ENCODE data around the gene CLMP.

CLMP gene

DNA sequence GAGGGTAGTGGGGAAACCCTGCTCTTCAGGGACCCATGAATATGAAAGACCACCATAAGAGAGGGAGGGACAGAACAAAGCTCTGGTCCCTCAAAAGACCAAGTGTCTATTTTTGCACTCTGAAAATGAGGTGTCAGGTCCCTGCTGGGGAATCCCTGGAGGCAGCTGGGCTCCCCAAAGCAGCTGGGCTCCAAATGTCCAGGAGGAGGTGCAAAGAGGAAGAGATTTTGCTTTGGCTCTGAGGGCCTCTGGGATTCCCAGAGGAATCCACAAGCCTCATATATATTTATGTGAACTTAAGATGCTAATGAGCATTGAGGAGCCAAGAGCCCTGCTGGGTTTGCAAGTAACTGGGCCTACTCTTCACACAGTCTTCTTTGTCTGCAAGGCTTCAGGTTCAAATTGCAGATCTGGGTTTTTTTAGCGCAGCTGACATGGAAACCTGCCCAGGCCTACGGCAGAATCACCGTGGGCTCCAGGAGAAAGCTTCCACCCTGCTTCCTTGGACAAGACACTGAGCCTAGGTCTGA is 26.0 kb downstream of the CLMP start:
- Histone ChIP-seq H3K79me2 (ENCODE audit: control insufficient read depth, low read length) (no peaks in the 10 kb centered on the region), H3K9me3 (ENCODE audit: control insufficient read depth, insufficient read depth, low read length) (no peaks in the 10 kb centered on the region), H3K36me3 (ENCODE audit: control insufficient read depth, low read length) (no peaks in the 10 kb centered on the region), H4K20me1 (ENCODE audit: control insufficient read depth, insufficient read depth, low read depth, low read length) (no peaks in the 10 kb centered on the region), H3K4me1 (ENCODE audit: control insufficient read depth, low read length) (no peaks in the 10 kb centered on the region), H3F3A (ENCODE audit: control insufficient read depth, insufficient read depth) (no peaks in the 10 kb centered on the region), H3K4me2 (ENCODE audit: low read length) (no peak overlapping the region), H3K27me3 (ENCODE audit: control insufficient read depth, low read length) (0 out of 2 replicates have a peak, but pooled peaks cover 2% of the 10 kb centered on the region), H3K27ac (ENCODE audit: low read depth, low read length) (no peak overlapping the region), H3K9me2 (replicated peaks; ENCODE audit: control insufficient read depth, low read length) (no peaks in the 10 kb centered on the region), H3K4me3 (ENCODE audit: low read length) (no peak overlapping the region)
- TF ChIP-seq EZH2phosphoT487 (IDR thresholded peaks at IDR 0.05; ENCODE audit: borderline replicate concordance, low read length): no peak
- TF ChIP-seq, protein P1, sequence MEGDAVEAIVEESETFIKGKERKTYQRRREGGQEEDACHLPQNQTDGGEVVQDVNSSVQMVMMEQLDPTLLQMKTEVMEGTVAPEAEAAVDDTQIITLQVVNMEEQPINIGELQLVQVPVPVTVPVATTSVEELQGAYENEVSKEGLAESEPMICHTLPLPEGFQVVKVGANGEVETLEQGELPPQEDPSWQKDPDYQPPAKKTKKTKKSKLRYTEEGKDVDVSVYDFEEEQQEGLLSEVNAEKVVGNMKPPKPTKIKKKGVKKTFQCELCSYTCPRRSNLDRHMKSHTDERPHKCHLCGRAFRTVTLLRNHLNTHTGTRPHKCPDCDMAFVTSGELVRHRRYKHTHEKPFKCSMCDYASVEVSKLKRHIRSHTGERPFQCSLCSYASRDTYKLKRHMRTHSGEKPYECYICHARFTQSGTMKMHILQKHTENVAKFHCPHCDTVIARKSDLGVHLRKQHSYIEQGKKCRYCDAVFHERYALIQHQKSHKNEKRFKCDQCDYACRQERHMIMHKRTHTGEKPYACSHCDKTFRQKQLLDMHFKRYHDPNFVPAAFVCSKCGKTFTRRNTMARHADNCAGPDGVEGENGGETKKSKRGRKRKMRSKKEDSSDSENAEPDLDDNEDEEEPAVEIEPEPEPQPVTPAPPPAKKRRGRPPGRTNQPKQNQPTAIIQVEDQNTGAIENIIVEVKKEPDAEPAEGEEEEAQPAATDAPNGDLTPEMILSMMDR (IDR thresholded peaks at IDR 0.05; ENCODE audit: low read depth, low read length, poor library complexity, severe bottlenecking): no peak

DNA sequence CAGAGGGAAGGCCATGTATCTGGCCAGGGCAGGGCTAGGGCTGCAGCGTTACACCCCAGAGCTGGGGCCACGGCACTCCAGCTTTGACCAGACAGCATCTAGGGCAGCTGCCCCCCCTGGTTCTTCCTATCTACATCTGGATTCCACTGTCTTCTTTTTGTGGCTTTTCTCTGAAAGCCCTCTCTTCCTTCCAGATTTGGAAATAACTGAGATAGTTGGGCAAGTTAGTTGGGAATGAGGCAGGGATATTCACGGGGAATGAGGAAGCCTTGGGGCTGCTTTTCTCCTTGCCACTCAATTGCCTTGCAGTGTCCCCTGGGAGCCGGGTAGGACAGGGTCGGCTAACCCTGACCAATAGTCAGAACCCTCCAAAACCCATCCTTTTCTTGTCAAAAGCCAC is 26.8 kb downstream of the CLMP start:
- Histone ChIP-seq H3K9me2 (replicated peaks; ENCODE audit: control insufficient read depth, low read length) (no peaks in the 10 kb centered on the region), H4K20me1 (ENCODE audit: control insufficient read depth, insufficient read depth, low read depth, low read length) (no peaks in the 10 kb centered on the region), H3F3A (ENCODE audit: control insufficient read depth, insufficient read depth) (no peaks in the 10 kb centered on the region), H3K4me2 (ENCODE audit: low read length) (no peak overlapping the region), H3K4me1 (ENCODE audit: control insufficient read depth, low read length) (no peaks in the 10 kb centered on the region), H3K27me3 (ENCODE audit: control insufficient read depth, low read length) (0 out of 2 replicates have a peak, but pooled peaks cover 2% of the 10 kb centered on the region), H3K9me3 (ENCODE audit: control insufficient read depth, insufficient read depth, low read length) (no peaks in the 10 kb centered on the region), H3K4me3 (ENCODE audit: low read length) (no peak overlapping the region), H3K27ac (ENCODE audit: low read depth, low read length) (no peak overlapping the region), H3K79me2 (ENCODE audit: control insufficient read depth, low read length) (no peaks in the 10 kb centered on the region), H3K36me3 (ENCODE audit: control insufficient read depth, low read length) (no peaks in the 10 kb centered on the region)
- TF ChIP-seq, protein P1 (IDR thresholded peaks at IDR 0.05; ENCODE audit: low read depth, low read length, poor library complexity, severe bottlenecking): no peak
- TF ChIP-seq EZH2phosphoT487 (IDR thresholded peaks at IDR 0.05; ENCODE audit: borderline replicate concordance, low read length): no peak

GRCh38 chr11:123166071-123166559 is 28.9 kb downstream of the CLMP start:
- Histone ChIP-seq H3K27ac (ENCODE audit: low read depth, low read length) (no peak overlapping the region), H3F3A (ENCODE audit: control insufficient read depth, insufficient read depth) (no peaks in the 10 kb centered on the region), H3K4me3 (ENCODE audit: low read length) (no peak overlapping the region), H3K9me3 (ENCODE audit: control insufficient read depth, insufficient read depth, low read length) (no peaks in the 10 kb centered on the region), H3K9me2 (replicated peaks; ENCODE audit: control insufficient read depth, low read length) (no peaks in the 10 kb centered on the region), H3K4me1 (ENCODE audit: control insufficient read depth, low read length) (no peaks in the 10 kb centered on the region), H3K79me2 (ENCODE audit: control insufficient read depth, low read length) (no peaks in the 10 kb centered on the region), H3K27me3 (ENCODE audit: control insufficient read depth, low read length) (no peaks in the 10 kb centered on the region), H4K20me1 (ENCODE audit: control insufficient read depth, insufficient read depth, low read depth, low read length) (no peaks in the 10 kb centered on the region), H3K4me2 (ENCODE audit: low read length) (no peak overlapping the region), H3K36me3 (ENCODE audit: control insufficient read depth, low read length) (no peaks in the 10 kb centered on the region)
- no peak for TF ChIP-seq EZH2phosphoT487 (IDR thresholded peaks at IDR 0.05; ENCODE audit: borderline replicate concordance, low read length)
- TF ChIP-seq, protein P1 (IDR thresholded peaks at IDR 0.05; ENCODE audit: low read depth, low read length, poor library complexity, severe bottlenecking): peak; percentile 68
